GM18861 (cell line): Measurements from ENCODE around the gene SKI.
"Not testable (repeated sequence)": the region's sequence is repeated elsewhere in the genome, so short reads cannot be mapped to it uniquely, and the experiment has no call there.

Source experiments
- ATAC-seq: cut with Tn5 transposase; IDR thresholded peaks from one replicate; pipeline ENCODE4 v1.9.1; 2021; ENCODE audit not compliant: unreplicated experiment

SKI gene

GRCh38 chr1:2290595-2291510, 62.7 kb downstream of the SKI start:
- peak; percentile 45 for ATAC-seq

- no peak for ATAC-seq
Measured at GRCh38 chr1:2291577-2291976, 63.5 kb downstream of the SKI start.

- no peak for ATAC-seq
Measured at GRCh38 chr1:2292725-2293450, 64.8 kb downstream of the SKI start.

GRCh38 chr1:2294033-2294724, 66.1 kb downstream of the SKI start:
- no peak for ATAC-seq

- ATAC-seq: no peak
Measured at GRCh38 chr1:2294725-2295078, 66.6 kb downstream of the SKI start.

- no peak for ATAC-seq
Measured at GRCh38 chr1:2295526-2295925, 67.4 kb downstream of the SKI start.

- ATAC-seq: not testable (repeated sequence)
Measured at GRCh38 chr1:2296211-2296610, 68.1 kb downstream of the SKI start.

- ATAC-seq: no peak
Measured at GRCh38 chr1:2296614-2297013, 68.5 kb downstream of the SKI start.

GRCh38 chr1:2297246-2298011, 69.3 kb downstream of the SKI start:
- no peak for ATAC-seq

GRCh38 chr1:2298685-2299084, 70.6 kb downstream of the SKI start:
- ATAC-seq: no peak

- ATAC-seq: no peak
Measured at GRCh38 chr1:2299131-2299627, 71.1 kb downstream of the SKI start.

- peak; percentile 61 for ATAC-seq
Measured at GRCh38 chr1:2300004-2300771, 72.1 kb downstream of the SKI start.

- ATAC-seq: peak; percentile 47
Measured at GRCh38 chr1:2300851-2301606, 72.9 kb downstream of the SKI start.

GRCh38 chr1:2301607-2302291, 73.6 kb downstream of the SKI start:
- ATAC-seq: no peak

- no peak for ATAC-seq
Measured at GRCh38 chr1:2302292-2302925, 74.3 kb downstream of the SKI start.

GRCh38 chr1:2303016-2303775, 75.1 kb downstream of the SKI start:
- ATAC-seq: no peak

- ATAC-seq: no peak
Measured at GRCh38 chr1:2303781-2304180, 75.7 kb downstream of the SKI start.
